SK-N-SH (cell line): ENCODE data around the gene WFIKKN1. TPM values are rescaled to one million over a fixed set of nuclear protein-coding genes. Genes with fewer than 3 reads are reported as not detected.

Experiments used
- CTCF ChIA-PET: fragments of 300-600, 350-600 bp; formaldehyde crosslinking; extraction: SDS; loops from one replicate; lab custom pipeline; 2021; lab: Yijun Ruan, JAX
- POLR2A ChIA-PET: fragments of 350-600 bp; sonication (Branson Sonifier 250); formaldehyde crosslinking; extraction: SDS; loops from one replicate; lab custom pipeline; 2020; ENCODE audit warnings: antibody characterized with exemption, inconsistent platforms; lab: Yijun Ruan, JAX
- DNase-seq: peaks from one replicate; pipeline ENCODE4 v3.0.0; 2012
- H2AFZ ChIP-seq: fragments of 200-600 bp; sonication (generic); 2 replicates; pipeline ENCODE4 v1.8.1; 2016; ENCODE audit warnings: antibody characterized with exemption, mild to moderate bottlenecking, low read depth
- H3F3A ChIP-seq: fragments of 200-600 bp; sonication (generic); replicated peaks from 2 replicates; pipeline ENCODE3; 2016; ENCODE audit warnings: antibody characterized with exemption, mild to moderate bottlenecking; ENCODE audit not compliant: insufficient read depth
- H3K27ac ChIP-seq, 2 experiments: fragments of 200-500 bp in 1 of 2; fragments of 200-600 bp in 1 of 2; sonication (Bioruptor generic) in 1 of 2; sonication (generic), shearing (Covaris generic) in 1 of 2; 2 replicates each; pipeline versions ENCODE4 v1.5.1 to v1.6.1; 2014 to 2016; ENCODE audit warnings: low read depth in 2 of 2, inconsistent platforms in 1 of 2, low read length in 1 of 2, mild to moderate bottlenecking in 1 of 2, mixed read lengths in 1 of 2
- H3K27me3 ChIP-seq: fragments of 200-600 bp; sonication (generic), shearing (Covaris generic); 2 replicates; pipeline ENCODE4 v1.6.1; 2016; ENCODE audit warnings: mixed run types; ENCODE audit not compliant: insufficient read depth
- H3K36me3 ChIP-seq, 2 experiments: fragments of 200-500 bp in 1 of 2; fragments of 200-600 bp in 1 of 2; sonication (Bioruptor generic) in 1 of 2; sonication (generic) in 1 of 2; replicated peaks in 1 of 2; 2 replicates each; pipeline versions ENCODE3 to v1.5.1; 2014 to 2016; ENCODE audit warnings: low read length in 1 of 2, mild to moderate bottlenecking in 1 of 2; ENCODE audit not compliant: insufficient read depth in 2 of 2, control insufficient read depth in 1 of 2
- H3K4me1 ChIP-seq, 2 experiments: fragments of 200-500 bp in 1 of 2; fragments of 200-600 bp in 1 of 2; sonication (Bioruptor generic) in 1 of 2; sonication (generic), shearing (Covaris generic) in 1 of 2; 2 replicates each; pipeline versions ENCODE4 v1.5.1 to v1.6.1; 2014 to 2016; ENCODE audit warnings: low read depth in 1 of 2, low read length in 1 of 2, mixed run types in 1 of 2; ENCODE audit not compliant: insufficient read depth in 2 of 2, control insufficient read depth in 1 of 2
- H3K4me2 ChIP-seq: fragments of 200-600 bp; sonication (generic), shearing (Covaris generic); 2 replicates; pipeline ENCODE4 v1.6.1; 2017; ENCODE audit warnings: mixed run types
- H3K4me3 ChIP-seq, 2 experiments: fragments of 200-500 bp in 1 of 2; fragments of 200-600 bp in 1 of 2; sonication (Bioruptor generic) in 1 of 2; sonication (generic), shearing (Covaris generic) in 1 of 2; 2 replicates each; pipeline versions ENCODE4 v1.5.1 to v1.8.1; 2014 to 2016; ENCODE audit warnings: low read depth in 2 of 2, inconsistent platforms in 1 of 2, low read length in 1 of 2, mild to moderate bottlenecking in 1 of 2, mixed read lengths in 1 of 2, moderate library complexity in 1 of 2
- H3K79me2 ChIP-seq: fragments of 200-600 bp; sonication (generic); 2 replicates; pipeline ENCODE4 v1.8.1; 2017; ENCODE audit warnings: mild to moderate bottlenecking; ENCODE audit not compliant: insufficient read depth
- H3K9ac ChIP-seq: fragments of 200-600 bp; sonication (generic); 2 replicates; pipeline ENCODE4 v1.6.1; 2017; ENCODE audit warnings: mixed run types
- H3K9me2 ChIP-seq: fragments of 200-600 bp; sonication (generic); 2 replicates; pipeline ENCODE4 v1.6.1; 2017; ENCODE audit warnings: mixed run types
- H3K9me3 ChIP-seq: fragments of 200-600 bp; sonication (generic); 2 replicates; pipeline ENCODE4 v1.6.1; 2017; ENCODE audit warnings: mixed run types, mild to moderate bottlenecking, moderate library complexity
- H4K20me1 ChIP-seq: fragments of 200-600 bp; sonication (generic); 2 replicates; pipeline ENCODE4 v1.6.1; 2017; ENCODE audit warnings: mild to moderate bottlenecking, mixed run types; ENCODE audit not compliant: insufficient read depth
- ELF1 ChIP-seq: IDR thresholded peaks from 2 replicates; pipeline ENCODE4 v1.4.0; 2012
- EP300 ChIP-seq, 2 experiments: IDR thresholded peaks; 2 replicates each; pipeline versions ENCODE4 v1.4.0 to v1.6.1; 2012; ENCODE audit warnings: borderline replicate concordance in 1 of 2, low read depth in 1 of 2, low read length in 1 of 2
- FOXM1 ChIP-seq: IDR thresholded peaks from 2 replicates; pipeline ENCODE4 v1.4.0; 2012; ENCODE audit warnings: low read depth, mild to moderate bottlenecking
- MEF2A ChIP-seq: IDR thresholded peaks from 2 replicates; pipeline ENCODE4 v1.4.0; 2012; ENCODE audit warnings: low read depth, borderline replicate concordance
- NRF1 ChIP-seq: IDR thresholded peaks from 2 replicates; pipeline ENCODE4 v1.6.1; 2012; ENCODE audit warnings: low read depth, mild to moderate bottlenecking, low read length
- RCOR1 ChIP-seq: fragments of 150-350 bp; IDR thresholded peaks from 2 replicates; pipeline ENCODE4 v1.6.1; 2017; ENCODE audit warnings: antibody characterized with exemption, low read length
- RXRA ChIP-seq: IDR thresholded peaks from 2 replicates; pipeline ENCODE4 v1.4.0; 2012; ENCODE audit warnings: low read depth, mild to moderate bottlenecking, borderline replicate concordance
- TAF1 ChIP-seq: IDR thresholded peaks from 2 replicates; pipeline ENCODE4 v1.6.1; 2012; ENCODE audit warnings: low read depth, mild to moderate bottlenecking, low read length, moderate library complexity, borderline replicate concordance
- YY1 ChIP-seq: IDR thresholded peaks from 2 replicates; pipeline ENCODE4 v1.4.0; 2012; ENCODE audit warnings: low read depth, mild to moderate bottlenecking
- WGBS: methylation state at CpG from one replicate; pipeline ENCODE4 v1.1.6; 2017; ENCODE audit warnings: low lambda C conversion rate; 5-methylcytosine and 5-hydroxymethylcytosine counted together
- polyA plus RNA-seq, 3 experiments: library from polyadenylated mRNA; depleted of rRNA; stranded (reverse); fragments of >200 nt; gene quantifications; 2 replicates each; pipeline ENCODE4 v1.2.3, GENCODE V29; 2012
- TF ChIP-seq, protein P1 (sequence below): IDR thresholded peaks from 2 replicates; pipeline ENCODE4 v1.4.0; 2012; ENCODE audit warnings: low read depth, borderline replicate concordance
- TF ChIP-seq, protein P2 (sequence below): IDR thresholded peaks from 2 replicates; pipeline ENCODE4 v1.4.0; 2012; ENCODE audit warnings: low read depth
- TF ChIP-seq, protein P3 (sequence below): IDR thresholded peaks from 2 replicates; pipeline ENCODE4 v1.4.0; 2012; ENCODE audit warnings: low read depth, borderline replicate concordance

Gene WFIKKN1
- polyA plus RNA-seq, 1 of the 3 experiments (the other 2 are of a cell fraction) = 0.16 TPM

DNA sequence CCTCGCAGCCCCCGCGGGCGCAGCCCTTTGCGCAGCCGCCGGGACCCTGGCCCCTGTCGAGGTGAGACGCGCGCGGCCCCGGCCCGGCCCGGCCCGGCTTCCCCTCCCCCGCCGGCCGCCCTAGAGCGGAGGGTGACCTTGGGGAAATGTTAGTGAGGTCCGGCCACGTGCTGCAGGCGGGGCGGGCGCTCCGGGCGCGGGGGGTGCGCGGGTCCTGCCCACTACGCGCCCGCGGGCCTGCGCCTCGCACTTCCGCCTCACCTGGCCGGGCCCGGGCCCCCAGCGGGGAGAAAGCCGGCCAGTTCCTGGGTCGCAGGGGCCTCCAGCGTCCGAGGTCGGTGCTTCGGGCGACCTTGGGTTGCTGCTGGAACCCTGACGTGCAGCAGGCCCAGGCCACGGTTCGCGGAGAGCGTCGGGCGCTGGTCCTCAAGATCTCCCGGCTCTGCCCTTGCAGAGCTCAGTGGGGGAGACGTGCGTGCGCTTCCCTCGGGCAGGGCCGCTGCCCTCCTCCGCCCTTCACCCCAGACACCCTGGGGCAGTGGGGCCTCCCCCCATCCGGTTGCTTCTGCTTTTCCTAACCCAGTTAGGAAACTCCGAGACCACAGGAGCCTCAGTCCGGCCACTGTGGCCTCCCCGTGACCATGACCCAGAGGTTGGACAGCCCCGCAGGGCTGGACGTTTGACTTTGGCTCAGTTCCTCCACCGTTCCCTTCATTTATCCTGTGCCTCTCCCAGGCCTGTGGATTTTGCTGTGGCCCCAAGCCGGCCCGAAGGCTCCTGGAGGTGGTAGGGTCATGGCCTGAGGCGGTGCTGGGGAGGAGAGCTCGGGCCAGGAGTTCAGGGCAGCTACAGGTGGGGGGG, 11.6 kb downstream of the WFIKKN1 start:
- Histone ChIP-seq H2AFZ (peak overlapping the region; percentile 35), H3K9me3 (no peaks in the 10 kb centered on the region), H3K4me1 (peaks cover 6 to 35% of the 10 kb centered on the region in 2 experiments; a peak in 2 of 4 replicates), H3K4me3 (peak overlapping the region; percentile 73 to 76), H3K36me3 (no peaks in the 10 kb centered on the region), H3K9me2 (no peaks in the 10 kb centered on the region), H3K79me2 (peaks cover 11% of the 10 kb centered on the region; the same call in 1 of the 2 replicates), H3K9ac (peak overlapping the region; percentile 83; the same call in 1 of the 2 replicates), H3K27ac (peak overlapping the region in 1 of 2 experiments; percentile 61; a peak in 1 of 4 replicates), H3K27me3 (no peaks in the 10 kb centered on the region), H3F3A (peaks cover 13% of the 10 kb centered on the region), H4K20me1 (no peaks in the 10 kb centered on the region), H3K4me2 (peak overlapping the region; percentile 86)
- TF ChIP-seq, protein P1, sequence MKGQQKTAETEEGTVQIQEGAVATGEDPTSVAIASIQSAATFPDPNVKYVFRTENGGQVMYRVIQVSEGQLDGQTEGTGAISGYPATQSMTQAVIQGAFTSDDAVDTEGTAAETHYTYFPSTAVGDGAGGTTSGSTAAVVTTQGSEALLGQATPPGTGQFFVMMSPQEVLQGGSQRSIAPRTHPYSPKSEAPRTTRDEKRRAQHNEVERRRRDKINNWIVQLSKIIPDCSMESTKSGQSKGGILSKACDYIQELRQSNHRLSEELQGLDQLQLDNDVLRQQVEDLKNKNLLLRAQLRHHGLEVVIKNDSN = peak; percentile 66; the same call in 1 of the 2 replicates
- no peak for TF ChIP-seq MEF2A
- TF ChIP-seq, protein P2, sequence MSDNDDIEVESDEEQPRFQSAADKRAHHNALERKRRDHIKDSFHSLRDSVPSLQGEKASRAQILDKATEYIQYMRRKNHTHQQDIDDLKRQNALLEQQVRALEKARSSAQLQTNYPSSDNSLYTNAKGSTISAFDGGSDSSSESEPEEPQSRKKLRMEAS = peak; percentile 74; the same call in 1 of the 2 replicates
- ChIA-PET POLR2A (interaction anchor here (1.0 to 1.9 kb wide), 2 partner anchors 10 to 37 kb away, joined by 4 read pairs; no protein-coding TSS in a partner anchor), CTCF (interaction anchor here (0.6 to 2.1 kb wide), 5 partner anchors 14 to 52 kb away, joined by 3 to 11 read pairs (median 3); partner anchors contain the start of genes RAB40C and STUB1)
- WGBS = 75% methylated on average over 11 of the region's 72 CpGs
- DNase-seq = peak; percentile 70

DNA sequence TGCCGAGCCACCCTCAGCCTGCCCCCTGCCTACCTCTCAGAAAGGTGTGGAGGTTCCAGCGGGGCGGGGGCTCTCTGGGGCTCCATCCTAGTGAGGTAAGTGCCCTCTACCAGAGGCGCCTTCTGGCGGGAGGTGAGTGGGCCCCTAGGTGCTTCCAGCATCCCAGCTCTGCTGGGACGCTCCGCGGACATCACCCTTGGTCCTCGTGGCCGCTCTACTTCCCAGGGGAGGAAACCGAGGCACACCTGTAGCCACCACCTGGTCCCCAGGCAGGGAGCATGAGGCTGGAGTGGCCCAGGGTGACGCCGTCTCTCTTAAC, 12.2 kb downstream of the WFIKKN1 start:
- peaks cover 13% of the 10 kb centered on the region; the same call in 1 of the 2 replicates for H3K79me2 ChIP-seq
- POLR2A ChIA-PET = interaction anchor here (1.0 to 1.9 kb wide), 2 partner anchors 10 to 36 kb away, joined by 4 read pairs; no protein-coding TSS in a partner anchor
- no peaks in the 10 kb centered on the region for H3K9me3 ChIP-seq
- no peak overlapping the region for H3K27ac ChIP-seq
- TF ChIP-seq RCOR1 (no peak), ELF1 (no peak), RXRA (no peak), NRF1 (no peak), FOXM1 (no peak), YY1 (no peak), EP300 (IDR thresholded peaks at IDR 0.05; ENCODE audit: borderline replicate concordance in 1 of 2, low read depth in 1 of 2, low read length in 1 of 2) (no peak), TAF1 (no peak)
- TF ChIP-seq, protein P3, sequence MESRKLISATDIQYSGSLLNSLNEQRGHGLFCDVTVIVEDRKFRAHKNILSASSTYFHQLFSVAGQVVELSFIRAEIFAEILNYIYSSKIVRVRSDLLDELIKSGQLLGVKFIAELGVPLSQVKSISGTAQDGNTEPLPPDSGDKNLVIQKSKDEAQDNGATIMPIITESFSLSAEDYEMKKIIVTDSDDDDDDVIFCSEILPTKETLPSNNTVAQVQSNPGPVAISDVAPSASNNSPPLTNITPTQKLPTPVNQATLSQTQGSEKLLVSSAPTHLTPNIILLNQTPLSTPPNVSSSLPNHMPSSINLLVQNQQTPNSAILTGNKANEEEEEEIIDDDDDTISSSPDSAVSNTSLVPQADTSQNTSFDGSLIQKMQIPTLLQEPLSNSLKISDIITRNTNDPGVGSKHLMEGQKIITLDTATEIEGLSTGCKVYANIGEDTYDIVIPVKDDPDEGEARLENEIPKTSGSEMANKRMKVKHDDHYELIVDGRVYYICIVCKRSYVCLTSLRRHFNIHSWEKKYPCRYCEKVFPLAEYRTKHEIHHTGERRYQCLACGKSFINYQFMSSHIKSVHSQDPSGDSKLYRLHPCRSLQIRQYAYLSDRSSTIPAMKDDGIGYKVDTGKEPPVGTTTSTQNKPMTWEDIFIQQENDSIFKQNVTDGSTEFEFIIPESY = no peak
- H3K9me2 ChIP-seq = no peaks in the 10 kb centered on the region
- no peak for DNase-seq
- CTCF ChIA-PET = interaction anchor here (0.6 to 2.1 kb wide), 4 partner anchors 18 to 53 kb away, joined by 3 to 11 read pairs (median 4); partner anchors contain the start of genes RAB40C and STUB1
- H3K9ac ChIP-seq = no peak overlapping the region
- WGBS = 96% methylated on average over 9 of the region's 13 CpGs
- H3K4me1 ChIP-seq = peaks cover 7 to 35% of the 10 kb centered on the region in 2 experiments; a peak in 2 of 4 replicates
- no peak overlapping the region for H2AFZ ChIP-seq
- H3K27me3 ChIP-seq = no peaks in the 10 kb centered on the region
- H4K20me1 ChIP-seq = no peaks in the 10 kb centered on the region
- no peaks in the 10 kb centered on the region for H3K36me3 ChIP-seq
- H3K4me2 ChIP-seq = peak overlapping the region; percentile 86
- peak overlapping the region; percentile 73 to 76 for H3K4me3 ChIP-seq
- peaks cover 13% of the 10 kb centered on the region for H3F3A ChIP-seq
